Left kidney (tissue), 2 donors: Measurements from ENCODE around the gene AHNAK. TPM values are rescaled to one million over a fixed set of nuclear protein-coding genes. Genes with fewer than 3 reads are reported as not detected.
A peak's percentile ranks its signal among the peaks of the same experiment; 100 is the strongest.
"Not testable (repeated sequence)": the region's sequence is repeated elsewhere in the genome, so short reads cannot be mapped to it uniquely, and the experiment has no call there.

ENCODE experiments used
- DNase-seq: peaks from one replicate; pipeline ENCODE4 v3.0.0-alpha.2; 2013
- polyA plus RNA-seq: library from polyadenylated mRNA; unstranded; fragments of 120-200 nt; gene quantifications from one replicate; pipeline ENCODE4 v1.2.1, GENCODE V29; 2013; ENCODE audit not compliant: insufficient read length

AHNAK gene
- polyA plus RNA-seq, 1 donor, result 199 TPM

- no peak for DNase-seq
These were observed 84.1 kb downstream of the AHNAK start for GRCh38 chr11:62462508-62462892.

- no peak for DNase-seq
These were observed 84.7 kb downstream of the AHNAK start for GRCh38 chr11:62461740-62462507.

GRCh38 chr11:62459080-62459479, 87.5 kb downstream of the AHNAK start:
- no peak for DNase-seq

GRCh38 chr11:62458212-62459002, 88.2 kb downstream of the AHNAK start:
- no peak for DNase-seq

- no peak for DNase-seq
These were observed 89.1 kb downstream of the AHNAK start for GRCh38 chr11:62457478-62457877.

- no peak for DNase-seq
These were observed 90.0 kb downstream of the AHNAK start for GRCh38 chr11:62456630-62457029.

- no peak for DNase-seq
These were observed 93.7 kb downstream of the AHNAK start for GRCh38 chr11:62452839-62453468.

- DNase-seq, result no peak
These were observed 94.3 kb downstream of the AHNAK start for GRCh38 chr11:62452261-62452660.

- no peak for DNase-seq
These were observed 95.4 kb downstream of the AHNAK start for GRCh38 chr11:62451241-62451621.

GRCh38 chr11:62450543-62451240, 95.9 kb downstream of the AHNAK start:
- no peak for DNase-seq

GRCh38 chr11:62449912-62450311, 96.7 kb downstream of the AHNAK start:
- not testable (repeated sequence) for DNase-seq

GRCh38 chr11:62449451-62449851, 97.2 kb downstream of the AHNAK start:
- no peak for DNase-seq

GRCh38 chr11:62446091-62446490, 100.5 kb downstream of the AHNAK start:
- no peak for DNase-seq

- DNase-seq, result peak; percentile 54
These were observed 101.3 kb downstream of the AHNAK start for GRCh38 chr11:62445314-62445740.

GRCh38 chr11:62444835-62445234, 101.8 kb downstream of the AHNAK start:
- DNase-seq, result no peak

GRCh38 chr11:62444236-62444833, 102.3 kb downstream of the AHNAK start:
- no peak for DNase-seq

- no peak for DNase-seq
These were observed 103.0 kb downstream of the AHNAK start for GRCh38 chr11:62443390-62444235.

GRCh38 chr11:62439785-62440602, 106.6 kb downstream of the AHNAK start:
- DNase-seq, result no peak

- DNase-seq, result no peak
These were observed 108.0 kb downstream of the AHNAK start for GRCh38 chr11:62438641-62439040.

- no peak for DNase-seq
These were observed 109.0 kb downstream of the AHNAK start for GRCh38 chr11:62437616-62438015.
